Ramos (cell line): ENCODE measurements around the gene DUSP9.
"Not testable (repeated sequence)": the region's sequence is repeated elsewhere in the genome, so short reads cannot be mapped to it uniquely, and the experiment has no call there.

Experiments used
- in situ Hi-C: fragments of 300-500 bp; cut with MboI; formaldehyde crosslinking; loops from one replicate; pipeline ENCODE4 v1.14.3; 2022; ENCODE audit warnings: low sequenced_read_pairs; ENCODE audit not compliant: unreplicated experiment

Gene DUSP9

GRCh38 chrX:153669901-153670731, 23.1 kb downstream of the DUSP9 start:
- in situ Hi-C loops = loop anchor here (5.0 to 10.0 kb wide), 2 partner anchors 128 to 725 kb away; no protein-coding TSS in a partner anchor

GRCh38 chrX:153670748-153671588, 24.0 kb downstream of the DUSP9 start:
- in situ Hi-C loops = loop anchor here (5.0 kb wide), 1 partner anchor 129 kb away; no protein-coding TSS in a partner anchor

GRCh38 chrX:153671589-153672530, 24.9 kb downstream of the DUSP9 start:
- in situ Hi-C loops = loop anchor here (5.0 kb wide), 1 partner anchor 130 kb away; no protein-coding TSS in a partner anchor

- in situ Hi-C loops = loop anchor here (5.0 kb wide), 1 partner anchor 130 kb away; no protein-coding TSS in a partner anchor
Measured at GRCh38 chrX:153672531-153673427, 25.8 kb downstream of the DUSP9 start.

GRCh38 chrX:153673428-153674218, 26.6 kb downstream of the DUSP9 start, which contains the start of gene PNCK:
Gene PNCK (minus strand): TSS chrX:153673813. CDS start chrX:153673076, 737 bp downstream.
- in situ Hi-C loops = loop anchor here (5.0 kb wide), 1 partner anchor 131 kb away; no protein-coding TSS in a partner anchor

- in situ Hi-C loops = loop anchor here (5.0 kb wide), 1 partner anchor 132 kb away; no protein-coding TSS in a partner anchor
Measured at GRCh38 chrX:153674219-153674851, 27.3 kb downstream of the DUSP9 start.

- in situ Hi-C loops = no loop called here
Measured at GRCh38 chrX:153681175-153681574, 34.2 kb downstream of the DUSP9 start.

GRCh38 chrX:153683486-153683885, 36.5 kb downstream of the DUSP9 start:
- in situ Hi-C loops = not testable (repeated sequence)

GRCh38 chrX:153684467-153685155, 37.6 kb downstream of the DUSP9 start:
- in situ Hi-C loops = no loop called here

GRCh38 chrX:153685156-153685536, 38.1 kb downstream of the DUSP9 start:
- in situ Hi-C loops = no loop called here

GRCh38 chrX:153685751-153686696, 39.0 kb downstream of the DUSP9 start:
- in situ Hi-C loops = no loop called here

- in situ Hi-C loops = no loop called here
Measured at GRCh38 chrX:153686711-153687110, 39.7 kb downstream of the DUSP9 start.

GRCh38 chrX:153687121-153688039, 40.4 kb downstream of the DUSP9 start, which contains the start of gene SLC6A8:
Gene SLC6A8 (plus strand): TSS chrX:153687926. CDS start chrX:153688575, 649 bp downstream.
- in situ Hi-C loops = no loop called here

GRCh38 chrX:153688071-153688470, 41.1 kb downstream of the DUSP9 start:
- in situ Hi-C loops = no loop called here

GRCh38 chrX:153688506-153688905, 41.5 kb downstream of the DUSP9 start:
- in situ Hi-C loops = no loop called here
